Mesenchymal stem cell (in vitro differentiated cells and primary cell): ENCODE results near the gene ADCY1.

Experiments used
- DNase-seq: peaks from one replicate; pipeline ENCODE4 v3.0.0-alpha.2; 2013
- H2AFZ ChIP-seq: one replicate; pipeline ENCODE4 v1.6.1; 2013; ENCODE audit warnings: low read depth, mild to moderate bottlenecking, control low read depth, inconsistent platforms, low read length, moderate library complexity
- H2AK5ac ChIP-seq: 2 replicates; pipeline ENCODE4 v1.6.1; 2013; ENCODE audit warnings: low read length, moderate library complexity, mild to moderate bottlenecking, inconsistent platforms; ENCODE audit not compliant: severe bottlenecking
- H2BK120ac ChIP-seq: one replicate; pipeline ENCODE4 v1.6.1; 2013; ENCODE audit warnings: low read depth, mild to moderate bottlenecking, inconsistent platforms, low read length, moderate library complexity
- H2BK12ac ChIP-seq, 2 experiments: one replicate each; pipeline ENCODE4 v1.6.1; 2013; ENCODE audit warnings: inconsistent platforms in 2 of 2, low read length in 2 of 2, mild to moderate bottlenecking in 2 of 2, moderate library complexity in 2 of 2, control low read depth in 1 of 2
- H2BK15ac ChIP-seq: one replicate; pipeline ENCODE4 v1.6.1; 2013; ENCODE audit warnings: mild to moderate bottlenecking, low read depth, inconsistent platforms; ENCODE audit not compliant: poor library complexity, severe bottlenecking
- H2BK5ac ChIP-seq: 2 replicates; pipeline ENCODE4 v1.6.1; 2013; ENCODE audit warnings: low read depth, mild to moderate bottlenecking, low read length, control low read depth, inconsistent platforms; ENCODE audit not compliant: poor library complexity, severe bottlenecking
- H3K14ac ChIP-seq, 2 experiments: one replicate each; pipeline ENCODE4 v1.6.1; 2013; ENCODE audit warnings: inconsistent platforms in 2 of 2, low read length in 2 of 2, control low read depth in 1 of 2, mild to moderate bottlenecking in 1 of 2, moderate library complexity in 1 of 2
- H3K18ac ChIP-seq, 2 experiments: one replicate each; pipeline ENCODE4 v1.6.1; 2013; ENCODE audit warnings: inconsistent platforms in 2 of 2, low read length in 2 of 2, control low read depth in 1 of 2, low read depth in 1 of 2, mild to moderate bottlenecking in 1 of 2
- H3K23ac ChIP-seq, 2 experiments: one replicate each; pipeline ENCODE4 v1.6.1; 2013; ENCODE audit warnings: inconsistent platforms in 2 of 2, low read length in 2 of 2, mild to moderate bottlenecking in 2 of 2, moderate library complexity in 2 of 2, control low read depth in 1 of 2
- H3K27ac ChIP-seq: 2 replicates; pipeline ENCODE4 v1.5.1; 2013; ENCODE audit warnings: mild to moderate bottlenecking, moderate library complexity, low read length, control low read depth, inconsistent platforms; ENCODE audit not compliant: poor library complexity, severe bottlenecking
- H3K27me3 ChIP-seq, 2 experiments: 2 replicates each; pipeline versions ENCODE4 v1.6.1 to v1.7.0; 2013; ENCODE audit warnings: low read length in 2 of 2, mild to moderate bottlenecking in 2 of 2, moderate library complexity in 2 of 2, control low read depth in 1 of 2, inconsistent platforms in 1 of 2; ENCODE audit not compliant: control insufficient read depth in 1 of 2, insufficient read depth in 1 of 2
- H3K36me3 ChIP-seq, 2 experiments: 2 replicates each; pipeline versions ENCODE4 v1.6.1 to v1.7.0; 2013; ENCODE audit warnings: low read length in 2 of 2, control low read depth in 1 of 2, inconsistent platforms in 1 of 2, low read depth in 1 of 2, mild to moderate bottlenecking in 1 of 2; ENCODE audit not compliant: insufficient read depth in 2 of 2, control insufficient read depth in 1 of 2
- H3K4ac ChIP-seq, 2 experiments: one replicate each; pipeline ENCODE4 v1.6.1; 2013; ENCODE audit warnings: inconsistent platforms in 2 of 2, low read length in 2 of 2, mild to moderate bottlenecking in 2 of 2, moderate library complexity in 2 of 2, control low read depth in 1 of 2, low read depth in 1 of 2
- H3K4me1 ChIP-seq: 2 replicates; pipeline ENCODE4 v1.6.1; 2013; ENCODE audit warnings: low read depth, low read length, control low read depth; ENCODE audit not compliant: control insufficient read depth, insufficient read depth
- H3K4me2 ChIP-seq: 2 replicates; pipeline ENCODE4 v1.6.1; 2013; ENCODE audit warnings: low read length, mild to moderate bottlenecking, inconsistent platforms; ENCODE audit not compliant: poor library complexity, severe bottlenecking
- H3K4me3 ChIP-seq, 2 experiments: 2 replicates each; pipeline versions ENCODE4 v1.5.1 to v1.7.0; 2013; ENCODE audit warnings: low read length in 2 of 2, mild to moderate bottlenecking in 2 of 2, control low read depth in 1 of 2, low read depth in 1 of 2; ENCODE audit not compliant: insufficient read depth in 1 of 2
- H3K79me1 ChIP-seq: replicated peaks from 2 replicates; pipeline ENCODE4 v1.6.1; 2013; ENCODE audit warnings: mild to moderate bottlenecking, control low read depth, low read length, inconsistent platforms; ENCODE audit not compliant: poor library complexity, severe bottlenecking
- H3K9ac ChIP-seq: 2 replicates; pipeline ENCODE4 v1.7.0; 2013; ENCODE audit warnings: mild to moderate bottlenecking, low read length, moderate library complexity
- H3K9me3 ChIP-seq: 2 replicates; pipeline ENCODE4 v1.7.0; 2013; ENCODE audit warnings: mild to moderate bottlenecking, low read length; ENCODE audit not compliant: control insufficient read depth
- H4K8ac ChIP-seq: one replicate; pipeline ENCODE4 v1.6.1; 2013; ENCODE audit warnings: inconsistent platforms, mild to moderate bottlenecking, low read length, moderate library complexity
- H4K91ac ChIP-seq: one replicate; pipeline ENCODE4 v1.6.1; 2013; ENCODE audit warnings: mild to moderate bottlenecking, low read length, inconsistent platforms
- WGBS: methylation state at CpG from one replicate; pipeline ENCODE4 v1.1.7; 2013; ENCODE audit warnings: mixed read lengths; 5-methylcytosine and 5-hydroxymethylcytosine counted together

ADCY1 gene

GRCh38 chr7:45702751-45703150 lies 128.6 kb downstream of the ADCY1 start:
- H3K18ac ChIP-seq, result no peak overlapping the region
- H3K4me2 ChIP-seq, result no peak overlapping the region
- no peak overlapping the region for H4K91ac ChIP-seq
- H2BK12ac ChIP-seq, result no peak overlapping the region
- H3K27ac ChIP-seq, result no peak overlapping the region
- no peak overlapping the region for H3K4ac ChIP-seq
- no peaks in the 10 kb centered on the region for H3K79me1 ChIP-seq
- H2BK120ac ChIP-seq, result no peak overlapping the region
- no peak for DNase-seq
- no peak overlapping the region for H4K8ac ChIP-seq
- H3K4me1 ChIP-seq, result peaks cover under 1% of the 10 kb centered on the region
- peaks cover 12 to 41% of the 10 kb centered on the region in 2 experiments for H3K27me3 ChIP-seq
- H2AK5ac ChIP-seq, result no peak overlapping the region
- 85% methylated on average over 3 of the region's 5 CpGs for WGBS
- no peak overlapping the region for H3K4me3 ChIP-seq
- H3K23ac ChIP-seq, result no peak overlapping the region
- no peak overlapping the region for H2BK5ac ChIP-seq
- no peak overlapping the region for H2AFZ ChIP-seq
- H3K9me3 ChIP-seq, result no peaks in the 10 kb centered on the region
- H2BK15ac ChIP-seq, result no peak overlapping the region
- H3K14ac ChIP-seq, result no peak overlapping the region
- no peak overlapping the region for H3K9ac ChIP-seq
- H3K36me3 ChIP-seq, result no peaks in the 10 kb centered on the region

- H3K79me1 ChIP-seq, result no peaks in the 10 kb centered on the region
- no peak overlapping the region for H3K4me3 ChIP-seq
- H4K8ac ChIP-seq, result no peak overlapping the region
- no peaks in the 10 kb centered on the region for H3K9me3 ChIP-seq
- H3K4me1 ChIP-seq, result no peaks in the 10 kb centered on the region
- H2BK15ac ChIP-seq, result no peak overlapping the region
- H3K23ac ChIP-seq, result no peak overlapping the region
- no peak overlapping the region for H2BK120ac ChIP-seq
- H2BK12ac ChIP-seq, result no peak overlapping the region
- no peak overlapping the region for H4K91ac ChIP-seq
- no peak for DNase-seq
- peaks cover 12 to 47% of the 10 kb centered on the region in 2 experiments for H3K27me3 ChIP-seq
- H2BK5ac ChIP-seq, result no peak overlapping the region
- H3K9ac ChIP-seq, result no peak overlapping the region
- no peaks in the 10 kb centered on the region for H3K36me3 ChIP-seq
- no peak overlapping the region for H3K4me2 ChIP-seq
- H3K14ac ChIP-seq, result no peak overlapping the region
- H3K18ac ChIP-seq, result no peak overlapping the region
- no peak overlapping the region for H2AFZ ChIP-seq
- WGBS, result 90% methylated on average over 20 of the region's 20 CpGs
- H2AK5ac ChIP-seq, result no peak overlapping the region
- H3K27ac ChIP-seq, result no peak overlapping the region
- no peak overlapping the region for H3K4ac ChIP-seq
These were observed 129.2 kb downstream of the ADCY1 start for GRCh38 chr7:45703373-45703821.

GRCh38 chr7:45703911-45704682 lies 129.9 kb downstream of the ADCY1 start:
- Histone ChIP-seq H3K4me1 (no peaks in the 10 kb centered on the region), H3K23ac (no peak overlapping the region), H3K27me3 (peaks cover 12 to 50% of the 10 kb centered on the region in 2 experiments), H3K36me3 (no peaks in the 10 kb centered on the region), H2BK120ac (no peak overlapping the region), H3K18ac (no peak overlapping the region), H3K9me3 (no peaks in the 10 kb centered on the region), H3K79me1 (no peaks in the 10 kb centered on the region), H3K9ac (no peak overlapping the region), H4K91ac (no peak overlapping the region), H3K4ac (no peak overlapping the region), H2AFZ (no peak overlapping the region), H3K4me3 (no peak overlapping the region), H2AK5ac (no peak overlapping the region), H2BK15ac (no peak overlapping the region), H4K8ac (no peak overlapping the region), H2BK5ac (no peak overlapping the region), H3K4me2 (no peak overlapping the region), H2BK12ac (no peak overlapping the region), H3K14ac (no peak overlapping the region), H3K27ac (no peak overlapping the region)
- DNase-seq, result no peak
- 86% methylated on average over 13 of the region's 13 CpGs for WGBS

GRCh38 chr7:45704683-45705016 lies 130.5 kb downstream of the ADCY1 start:
- WGBS, result 72% methylated on average over 3 of the region's 3 CpGs
- Histone ChIP-seq H3K27me3 (peaks cover 12 to 47% of the 10 kb centered on the region in 2 experiments), H3K36me3 (no peaks in the 10 kb centered on the region)

More at GRCh38 chr7:45704683-45705016, 130.5 kb downstream of the ADCY1 start:
- Histone ChIP-seq H2BK5ac (no peak overlapping the region), H3K9me3 (no peaks in the 10 kb centered on the region), H3K23ac (no peak overlapping the region), H3K79me1 (no peaks in the 10 kb centered on the region), H2BK120ac (no peak overlapping the region), H2AFZ (no peak overlapping the region), H3K14ac (no peak overlapping the region), H3K18ac (no peak overlapping the region), H2BK12ac (no peak overlapping the region), H3K4me3 (no peak overlapping the region), H3K9ac (no peak overlapping the region), H3K4ac (no peak overlapping the region), H3K4me2 (no peak overlapping the region), H4K8ac (no peak overlapping the region), H3K27ac (no peak overlapping the region), H3K4me1 (no peaks in the 10 kb centered on the region), H2AK5ac (no peak overlapping the region), H2BK15ac (no peak overlapping the region), H4K91ac (no peak overlapping the region)
- no peak for DNase-seq
